Gastroesophageal sphincter (tissue), 3 donors: ENCODE measurements around the gene E2F4.
A peak's percentile ranks its signal among the peaks of the same experiment; 100 is the strongest.

Source experiments
- EP300 ChIP-seq: sonication (generic); formaldehyde crosslinking; IDR thresholded peaks from one replicate; pipeline ENCODE4 v1.6.1; 2017; ENCODE audit warnings: antibody characterized with exemption, mild to moderate bottlenecking
- POLR2A ChIP-seq, 2 donors: fragments of 450-650 bp; IDR thresholded peaks; one replicate each; pipeline ENCODE4 v1.6.1; 2017; ENCODE audit warnings: antibody characterized with exemption in 2 of 2, mild to moderate bottlenecking in 2 of 2, moderate library complexity in 1 of 2
- POLR2AphosphoS5 ChIP-seq: sonication (generic); formaldehyde crosslinking; IDR thresholded peaks from one replicate; pipeline ENCODE4 v1.6.1; 2017; ENCODE audit warnings: antibody characterized with exemption
- TF ChIP-seq, protein P1 (sequence below), 4 experiments: fragments of 200-600 bp in 2 of 4; fragments of 450-650 bp in 2 of 4; sonication (generic) in 1 of 4; IDR thresholded peaks; one replicate each; pipeline ENCODE4 v1.5.1; 2017 to 2019; ENCODE audit warnings: antibody characterized with exemption in 4 of 4, mild to moderate bottlenecking in 2 of 4, moderate library complexity in 2 of 4

DNA sequence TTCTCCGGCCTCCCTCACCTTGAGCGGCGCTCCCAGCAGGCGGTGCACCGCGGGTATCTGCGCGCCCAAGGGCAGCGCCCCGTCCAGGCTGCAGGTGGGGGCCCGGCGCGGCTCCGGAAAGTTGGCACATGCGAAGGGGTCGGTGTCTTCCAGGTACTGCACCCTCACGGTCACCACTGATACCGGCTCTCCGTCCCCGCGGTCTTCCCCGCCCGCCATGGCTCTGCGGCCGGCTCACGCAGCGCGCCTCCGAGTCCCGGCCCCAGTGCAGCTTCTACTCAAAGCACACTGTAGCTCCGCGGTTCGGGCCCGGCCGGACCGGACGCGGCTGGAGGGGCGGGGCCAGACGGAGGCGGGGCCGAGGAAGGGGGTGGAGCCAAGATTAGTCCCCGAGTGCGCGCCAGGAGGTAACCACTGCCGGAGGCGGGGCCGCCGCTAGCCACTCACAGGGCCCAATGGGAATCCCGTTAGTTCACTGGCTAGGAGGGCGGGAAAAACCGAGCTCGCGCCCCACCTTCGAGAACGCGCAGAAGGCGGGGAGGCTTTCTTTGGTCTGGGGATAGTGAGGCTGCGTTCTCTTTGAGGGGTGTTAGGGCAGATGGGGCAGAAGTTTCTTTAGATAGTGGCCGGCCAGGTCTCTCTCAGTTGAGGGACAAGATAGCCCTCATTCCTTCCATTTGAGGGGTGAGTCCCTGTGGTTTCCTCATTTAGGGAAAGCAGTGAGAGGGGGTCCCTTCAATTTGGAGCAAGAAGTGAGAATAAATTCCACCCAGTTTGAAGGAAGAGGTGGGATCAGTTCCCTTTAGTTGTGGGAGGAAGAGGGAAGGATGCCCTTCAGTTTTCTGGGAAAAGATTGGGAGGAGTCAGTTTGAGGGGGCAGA, 55.5 kb downstream of the E2F4 start, which contains the start of gene FHOD1:
- TF ChIP-seq EP300 (no peak), POLR2A (IDR thresholded peaks at IDR 0.05) (peak; percentile 72 to 78), POLR2AphosphoS5 (peak; percentile 57)
- TF ChIP-seq, protein P1, sequence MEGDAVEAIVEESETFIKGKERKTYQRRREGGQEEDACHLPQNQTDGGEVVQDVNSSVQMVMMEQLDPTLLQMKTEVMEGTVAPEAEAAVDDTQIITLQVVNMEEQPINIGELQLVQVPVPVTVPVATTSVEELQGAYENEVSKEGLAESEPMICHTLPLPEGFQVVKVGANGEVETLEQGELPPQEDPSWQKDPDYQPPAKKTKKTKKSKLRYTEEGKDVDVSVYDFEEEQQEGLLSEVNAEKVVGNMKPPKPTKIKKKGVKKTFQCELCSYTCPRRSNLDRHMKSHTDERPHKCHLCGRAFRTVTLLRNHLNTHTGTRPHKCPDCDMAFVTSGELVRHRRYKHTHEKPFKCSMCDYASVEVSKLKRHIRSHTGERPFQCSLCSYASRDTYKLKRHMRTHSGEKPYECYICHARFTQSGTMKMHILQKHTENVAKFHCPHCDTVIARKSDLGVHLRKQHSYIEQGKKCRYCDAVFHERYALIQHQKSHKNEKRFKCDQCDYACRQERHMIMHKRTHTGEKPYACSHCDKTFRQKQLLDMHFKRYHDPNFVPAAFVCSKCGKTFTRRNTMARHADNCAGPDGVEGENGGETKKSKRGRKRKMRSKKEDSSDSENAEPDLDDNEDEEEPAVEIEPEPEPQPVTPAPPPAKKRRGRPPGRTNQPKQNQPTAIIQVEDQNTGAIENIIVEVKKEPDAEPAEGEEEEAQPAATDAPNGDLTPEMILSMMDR (IDR thresholded peaks at IDR 0.05), result peak in 2 of 4 experiments; percentile 15 to 25
